BE2C (cell line): Measurements from ENCODE around the gene KLF2.

Experiments
- DNase-seq: peaks from one replicate; pipeline ENCODE4 v3.0.0-alpha.2; 2020
- H3K27me3 ChIP-seq: fragments of 250-450 bp; sonication (Bioruptor Pico); 2 replicates; pipeline ENCODE4 v1.5.1; 2020; ENCODE audit warnings: mild to moderate bottlenecking
- H3K36me3 ChIP-seq: fragments of 250-450 bp; sonication (Bioruptor Pico); 2 replicates; pipeline ENCODE4 v1.5.1; 2020; ENCODE audit warnings: mild to moderate bottlenecking
- H3K4me1 ChIP-seq: fragments of 250-450 bp; sonication (Bioruptor Pico); 2 replicates; pipeline ENCODE4 v1.5.1; 2020
- H3K4me3 ChIP-seq: 2 replicates; pipeline ENCODE4 v1.5.1; 2011; ENCODE audit warnings: low read depth, low read length
- H3K9me3 ChIP-seq: fragments of 250-450 bp; sonication (Bioruptor Pico); 2 replicates; pipeline ENCODE4 v1.5.1; 2020
- TF ChIP-seq, protein P1 (sequence below): IDR thresholded peaks from 2 replicates; pipeline ENCODE4 v1.5.1; 2012; ENCODE audit warnings: mild to moderate bottlenecking, low read depth, low read length

Gene KLF2

DNA sequence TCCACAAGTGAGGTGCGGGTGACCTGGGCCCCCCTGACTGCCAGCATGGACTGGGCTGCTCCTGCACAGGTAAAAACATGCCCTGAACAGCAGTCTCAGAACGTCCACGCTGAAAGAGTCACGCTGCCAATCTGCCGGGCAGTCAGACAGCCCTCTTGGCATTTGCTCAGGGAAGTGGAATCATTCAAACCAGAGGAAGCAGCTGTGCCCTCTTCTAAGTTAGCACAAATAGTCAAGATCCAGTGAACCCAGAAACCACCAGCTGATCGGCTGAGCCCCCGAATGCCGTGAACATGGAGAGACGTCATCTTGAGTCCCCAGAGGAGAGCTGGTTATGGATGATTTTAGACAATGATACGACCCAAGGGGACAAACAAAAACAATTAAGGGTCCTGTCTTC lies 34.4 kb downstream of the KLF2 start:
- TF ChIP-seq, protein P1, sequence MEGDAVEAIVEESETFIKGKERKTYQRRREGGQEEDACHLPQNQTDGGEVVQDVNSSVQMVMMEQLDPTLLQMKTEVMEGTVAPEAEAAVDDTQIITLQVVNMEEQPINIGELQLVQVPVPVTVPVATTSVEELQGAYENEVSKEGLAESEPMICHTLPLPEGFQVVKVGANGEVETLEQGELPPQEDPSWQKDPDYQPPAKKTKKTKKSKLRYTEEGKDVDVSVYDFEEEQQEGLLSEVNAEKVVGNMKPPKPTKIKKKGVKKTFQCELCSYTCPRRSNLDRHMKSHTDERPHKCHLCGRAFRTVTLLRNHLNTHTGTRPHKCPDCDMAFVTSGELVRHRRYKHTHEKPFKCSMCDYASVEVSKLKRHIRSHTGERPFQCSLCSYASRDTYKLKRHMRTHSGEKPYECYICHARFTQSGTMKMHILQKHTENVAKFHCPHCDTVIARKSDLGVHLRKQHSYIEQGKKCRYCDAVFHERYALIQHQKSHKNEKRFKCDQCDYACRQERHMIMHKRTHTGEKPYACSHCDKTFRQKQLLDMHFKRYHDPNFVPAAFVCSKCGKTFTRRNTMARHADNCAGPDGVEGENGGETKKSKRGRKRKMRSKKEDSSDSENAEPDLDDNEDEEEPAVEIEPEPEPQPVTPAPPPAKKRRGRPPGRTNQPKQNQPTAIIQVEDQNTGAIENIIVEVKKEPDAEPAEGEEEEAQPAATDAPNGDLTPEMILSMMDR = no peak
- H3K4me3 ChIP-seq = no peak overlapping the region
- H3K9me3 ChIP-seq = no peaks in the 10 kb centered on the region; the same call in 1 of the 2 replicates
- H3K27me3 ChIP-seq = no peaks in the 10 kb centered on the region
- DNase-seq = no peak
- H3K36me3 ChIP-seq = no peaks in the 10 kb centered on the region; the same call in none of the 2 replicates
- no peaks in the 10 kb centered on the region for H3K4me1 ChIP-seq

DNA sequence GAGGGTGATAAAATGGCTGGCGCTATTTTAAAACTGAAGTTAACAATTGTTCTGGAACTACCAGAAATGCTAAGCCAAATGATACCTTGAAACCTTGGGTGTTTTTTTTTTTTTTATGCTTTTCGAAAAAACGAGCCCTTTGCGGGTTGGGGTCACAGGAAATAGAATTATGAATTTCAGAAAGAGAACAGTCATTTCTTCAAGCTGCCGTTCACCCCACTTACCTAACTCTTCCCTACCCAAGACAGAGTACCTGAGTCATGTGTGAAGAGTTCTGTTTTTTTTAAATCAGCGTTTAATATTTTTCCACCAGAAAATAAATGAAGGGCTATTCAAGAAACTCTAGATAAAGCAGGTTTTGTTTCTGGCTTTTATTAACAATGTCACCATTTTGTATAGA lies 35.3 kb downstream of the KLF2 start:
- TF ChIP-seq, protein P1 = no peak

DNA sequence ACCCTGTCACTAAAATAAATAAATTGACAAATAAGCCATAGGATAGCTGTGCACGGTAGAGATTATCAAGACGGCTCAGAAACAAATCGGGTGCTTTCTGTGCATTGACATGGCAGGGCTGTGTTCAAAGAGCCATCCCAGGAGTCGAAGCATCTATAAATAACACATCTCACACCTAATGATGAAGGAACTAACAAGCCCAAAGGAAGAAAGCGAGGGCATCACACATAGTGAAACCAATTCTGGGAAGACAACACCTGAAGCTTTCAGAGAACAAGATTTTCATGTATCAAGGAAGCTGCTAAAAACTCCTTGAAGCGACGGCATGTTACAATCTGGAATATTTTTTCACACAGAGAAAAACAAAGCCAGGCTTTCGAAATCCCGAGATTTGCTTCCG lies 36.1 kb downstream of the KLF2 start:
- H3K9me3 ChIP-seq = no peaks in the 10 kb centered on the region; the same call in 1 of the 2 replicates
- H3K27me3 ChIP-seq = no peaks in the 10 kb centered on the region
- no peaks in the 10 kb centered on the region; the same call in none of the 2 replicates for H3K36me3 ChIP-seq
- H3K4me1 ChIP-seq = no peaks in the 10 kb centered on the region
- no peak overlapping the region for H3K4me3 ChIP-seq
- TF ChIP-seq, protein P1 = no peak
- DNase-seq = no peak

More for the DNA sequence above, 35.3 kb downstream of the KLF2 start:
- Histone ChIP-seq H3K36me3 (no peaks in the 10 kb centered on the region; the same call in none of the 2 replicates), H3K4me1 (no peaks in the 10 kb centered on the region), H3K4me3 (no peak overlapping the region), H3K9me3 (no peaks in the 10 kb centered on the region; the same call in 1 of the 2 replicates), H3K27me3 (no peaks in the 10 kb centered on the region)
- DNase-seq = no peak

DNA sequence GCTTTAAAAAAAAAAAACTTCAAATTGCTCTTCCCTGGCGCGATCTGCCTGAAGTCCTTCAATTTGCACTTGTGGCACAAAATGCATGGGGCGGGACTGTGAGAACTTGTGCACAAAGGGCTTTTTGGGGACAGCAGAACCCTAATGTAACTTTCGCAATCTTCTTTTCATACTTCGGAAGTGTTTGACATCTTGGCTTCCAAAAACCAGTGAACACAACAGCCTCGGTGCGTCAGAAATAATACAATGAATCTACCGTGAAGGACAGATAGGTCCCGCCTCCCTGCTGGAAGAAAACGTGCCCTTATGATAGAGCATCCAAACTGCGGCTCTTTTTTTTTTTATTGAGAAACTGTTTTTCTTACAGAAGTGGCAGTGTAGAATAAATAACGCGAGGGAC lies 36.6 kb downstream of the KLF2 start:
- TF ChIP-seq, protein P1 = no peak
- H3K27me3 ChIP-seq = no peaks in the 10 kb centered on the region
- no peaks in the 10 kb centered on the region for H3K4me1 ChIP-seq
- no peak for DNase-seq
- no peaks in the 10 kb centered on the region; the same call in none of the 2 replicates for H3K36me3 ChIP-seq
- no peaks in the 10 kb centered on the region; the same call in 1 of the 2 replicates for H3K9me3 ChIP-seq
- H3K4me3 ChIP-seq = no peak overlapping the region

DNA sequence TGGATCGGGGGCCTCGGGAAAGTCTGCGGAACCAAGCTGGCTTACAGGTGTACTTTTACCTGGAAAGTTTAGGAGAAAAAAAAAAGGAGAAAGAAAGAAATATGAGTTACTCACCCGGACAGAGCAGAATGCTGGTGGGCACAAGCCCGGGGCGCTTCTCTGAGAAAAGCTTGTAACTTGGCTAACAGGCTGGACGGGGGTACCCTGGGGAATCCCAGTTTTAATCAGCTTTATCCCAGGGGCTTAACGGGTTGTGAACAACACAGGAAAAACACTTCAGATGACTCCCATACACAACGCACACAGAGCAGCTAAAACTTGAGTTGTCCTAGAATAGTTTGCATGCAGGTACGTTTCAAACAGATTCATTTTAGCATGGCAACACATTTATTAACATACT lies 37.3 kb downstream of the KLF2 start:
- H3K9me3 ChIP-seq = no peaks in the 10 kb centered on the region; the same call in 1 of the 2 replicates
- H3K36me3 ChIP-seq = no peaks in the 10 kb centered on the region; the same call in none of the 2 replicates
- no peaks in the 10 kb centered on the region for H3K4me1 ChIP-seq
- no peak overlapping the region for H3K4me3 ChIP-seq
- DNase-seq = no peak
- TF ChIP-seq, protein P1 = no peak
- H3K27me3 ChIP-seq = no peaks in the 10 kb centered on the region

DNA sequence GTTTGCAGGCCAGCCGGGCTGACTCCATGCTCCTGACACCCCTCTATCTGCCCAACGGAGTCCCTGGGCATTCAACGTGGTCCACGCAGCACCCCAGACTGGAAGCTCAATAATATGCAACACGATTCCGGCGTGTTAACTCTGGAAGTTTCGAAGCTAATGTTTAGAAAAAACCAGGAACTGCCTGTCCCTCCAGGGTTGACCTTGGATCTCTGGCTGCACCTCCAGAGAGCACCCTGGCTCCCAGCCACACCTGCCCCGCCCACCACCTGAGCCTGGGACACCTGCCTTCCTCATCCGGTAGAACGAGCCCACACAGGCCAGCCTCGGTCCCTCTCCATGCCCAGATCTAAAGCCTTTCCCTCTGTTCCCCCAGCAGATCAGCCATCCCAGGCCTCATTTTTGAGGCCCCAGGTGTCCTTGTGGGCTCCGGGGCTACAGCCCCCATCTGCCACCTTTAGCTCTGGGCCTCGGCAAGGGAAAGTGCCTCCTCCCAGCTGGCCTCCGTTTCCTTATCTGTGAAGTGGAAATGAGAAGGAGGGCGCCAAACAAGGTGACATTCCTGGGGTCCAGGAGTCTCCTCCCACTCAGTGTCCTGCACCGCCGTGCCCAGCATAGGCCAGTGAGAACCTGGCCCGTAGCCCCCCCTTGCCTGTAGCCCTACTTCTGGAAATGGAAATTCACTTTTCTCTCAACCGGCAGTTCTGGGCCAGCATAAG lies 38.7 kb downstream of the KLF2 start:
- Histone ChIP-seq H3K27me3 (no peaks in the 10 kb centered on the region), H3K4me3 (no peak overlapping the region), H3K36me3 (no peaks in the 10 kb centered on the region; the same call in 1 of the 2 replicates), H3K4me1 (no peaks in the 10 kb centered on the region), H3K9me3 (no peaks in the 10 kb centered on the region)
- TF ChIP-seq, protein P1 = no peak
- DNase-seq = no peak
